Mammary epithelial cell (primary cell): ENCODE results near the gene SAYSD1.

Experiments used
- CTCF ChIP-seq, 2 donors: IDR thresholded peaks in 1 of 2; conservative IDR thresholded peaks in 1 of 2; 2 replicates each; pipeline ENCODE4 v1.5.1; 2011 to 2012; ENCODE audit warnings: inconsistent platforms in 2 of 2, low read length in 2 of 2, mild to moderate bottlenecking in 2 of 2, control low read depth in 1 of 2, low read depth in 1 of 2; ENCODE audit not compliant: insufficient read depth in 1 of 2; ENCODE audit errors: extremely low read depth in 1 of 2
- EZH2 ChIP-seq: IDR thresholded peaks from 2 replicates; pipeline ENCODE4 v1.6.1; 2012; ENCODE audit warnings: low read length, inconsistent platforms, borderline replicate concordance

DNA sequence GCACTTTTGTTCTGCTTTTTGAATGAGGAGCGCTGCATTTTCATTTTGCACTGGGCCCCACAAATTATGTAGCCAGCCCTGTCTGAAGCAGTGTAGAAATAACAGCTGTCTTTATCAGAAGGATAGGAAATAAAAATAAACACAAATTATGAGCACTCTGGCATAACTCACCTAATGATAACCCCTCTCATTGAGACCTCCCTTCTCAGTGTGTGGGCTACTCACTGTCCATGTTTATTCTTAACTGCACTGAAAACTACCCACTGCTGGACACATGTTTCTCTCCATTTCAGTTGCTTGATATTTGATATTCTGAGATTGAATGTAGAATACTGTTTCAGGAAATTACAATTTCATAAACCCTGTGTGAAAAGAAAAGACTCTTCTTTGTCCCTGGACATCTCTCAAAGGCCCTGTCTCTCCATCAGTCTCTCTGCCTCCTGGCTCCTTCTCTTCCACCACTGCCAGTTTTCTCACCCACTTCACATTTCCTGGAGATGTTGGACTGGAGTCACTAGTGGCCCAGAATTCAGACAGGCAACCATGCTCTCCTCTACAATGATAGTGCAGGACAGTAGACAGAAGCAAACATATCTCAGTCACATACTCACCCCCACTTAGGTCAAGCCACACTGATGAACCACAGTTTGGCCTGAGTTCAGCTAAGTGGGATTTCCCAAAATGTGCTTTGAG, 29.6 kb upstream of the SAYSD1 start:
- TF ChIP-seq EZH2 = no peak
- TF ChIP-seq CTCF (conservative IDR thresholded peaks at IDR 0.05 in 1 of 2, IDR thresholded peaks at IDR 0.05 in 1 of 2; ENCODE audit: extremely low read depth in 1 of 2, insufficient read depth in 1 of 2, low read depth in 1 of 2, low read length in 2 of 2) = no peak
